HAP-1 (cell line): ENCODE measurements around the gene AK5.

Experiments used
- DNase-seq, 2 experiments: peaks; one replicate each; pipeline ENCODE4 v3.0.0-alpha.2; 2016 to 2020; ENCODE audit warnings: low spot score in 2 of 2
- H3K27me3 ChIP-seq: fragments of 250-450 bp; sonication (Bioruptor Pico); 2 replicates; pipeline ENCODE4 v1.5.1; 2020; ENCODE audit warnings: low read depth, mild to moderate bottlenecking, moderate library complexity
- H3K36me3 ChIP-seq: fragments of 250-450 bp; sonication (Bioruptor Pico); replicated peaks from 2 replicates; pipeline ENCODE4 v1.5.1; 2020; ENCODE audit warnings: mild to moderate bottlenecking
- H3K4me1 ChIP-seq: fragments of 250-450 bp; sonication (Bioruptor Pico); 2 replicates; pipeline ENCODE4 v1.5.1; 2020; ENCODE audit warnings: mild to moderate bottlenecking
- H3K4me3 ChIP-seq: fragments of 250-450 bp; sonication (Bioruptor Pico); 2 replicates; pipeline ENCODE4 v1.5.1; 2020; ENCODE audit warnings: mild to moderate bottlenecking, moderate library complexity
- H3K9me3 ChIP-seq: fragments of 250-450 bp; sonication (Bioruptor Pico); 2 replicates; pipeline ENCODE4 v1.5.1; 2020; ENCODE audit warnings: mild to moderate bottlenecking, moderate library complexity
- in situ Hi-C: fragments of 300-500 bp; cut with MboI; formaldehyde crosslinking; loops from 3 replicates; pipeline ENCODE4 v1.14.3; 2020; ENCODE audit warnings: low sequenced_read_pairs, inconsistent platforms, mixed read lengths

Gene AK5

GRCh38 chr1:77589231-77589630 lies 307.4 kb downstream of the AK5 start:
- Histone ChIP-seq H3K4me1 (peaks cover 11% of the 10 kb centered on the region), H3K4me3 (no peak overlapping the region), H3K27me3 (no peaks in the 10 kb centered on the region), H3K36me3 (no peaks in the 10 kb centered on the region; the same call in 1 of the 2 replicates), H3K9me3 (no peaks in the 10 kb centered on the region)
- in situ Hi-C loops = no loop called here
- no peak for DNase-seq

- in situ Hi-C loops = no loop called here
- H3K9me3 ChIP-seq = no peaks in the 10 kb centered on the region
- H3K4me1 ChIP-seq = peaks cover 11% of the 10 kb centered on the region
- H3K27me3 ChIP-seq = no peaks in the 10 kb centered on the region
- no peak for DNase-seq
- H3K4me3 ChIP-seq = no peak overlapping the region
- no peaks in the 10 kb centered on the region; the same call in 1 of the 2 replicates for H3K36me3 ChIP-seq
These were observed 308.8 kb downstream of the AK5 start for GRCh38 chr1:77590651-77591050.

GRCh38 chr1:77592906-77593305 lies 311.1 kb downstream of the AK5 start:
- H3K4me1 ChIP-seq = peaks cover 11% of the 10 kb centered on the region
- DNase-seq = no peak
- peaks cover 5% of the 10 kb centered on the region; the same call in 1 of the 2 replicates for H3K36me3 ChIP-seq
- no peaks in the 10 kb centered on the region for H3K27me3 ChIP-seq
- in situ Hi-C loops = no loop called here
- no peak overlapping the region for H3K4me3 ChIP-seq
- H3K9me3 ChIP-seq = no peaks in the 10 kb centered on the region

- Histone ChIP-seq H3K4me3 (no peak overlapping the region), H3K36me3 (peaks cover 5% of the 10 kb centered on the region; the same call in 1 of the 2 replicates), H3K4me1 (peaks cover 11% of the 10 kb centered on the region), H3K27me3 (no peaks in the 10 kb centered on the region), H3K9me3 (no peaks in the 10 kb centered on the region)
- in situ Hi-C loops = no loop called here
- no peak for DNase-seq
These were observed 312.7 kb downstream of the AK5 start for GRCh38 chr1:77594366-77595112.

- Histone ChIP-seq H3K4me3 (no peak overlapping the region), H3K27me3 (no peaks in the 10 kb centered on the region), H3K36me3 (peaks cover 5% of the 10 kb centered on the region; the same call in 1 of the 2 replicates), H3K9me3 (no peaks in the 10 kb centered on the region), H3K4me1 (no peaks in the 10 kb centered on the region)
- in situ Hi-C loops = no loop called here
- DNase-seq = no peak
These were observed 315.5 kb downstream of the AK5 start for GRCh38 chr1:77597310-77597709.

- H3K27me3 ChIP-seq = no peaks in the 10 kb centered on the region
- in situ Hi-C loops = no loop called here
- H3K4me1 ChIP-seq = no peaks in the 10 kb centered on the region
- no peaks in the 10 kb centered on the region for H3K9me3 ChIP-seq
- no peak for DNase-seq
- H3K36me3 ChIP-seq = no peaks in the 10 kb centered on the region; the same call in 1 of the 2 replicates
- no peak overlapping the region for H3K4me3 ChIP-seq
These were observed 323.6 kb downstream of the AK5 start for GRCh38 chr1:77605246-77606026.

GRCh38 chr1:77608893-77609292 lies 327.1 kb downstream of the AK5 start:
- Histone ChIP-seq H3K27me3 (no peaks in the 10 kb centered on the region), H3K4me3 (no peak overlapping the region), H3K36me3 (no peaks in the 10 kb centered on the region; the same call in 1 of the 2 replicates), H3K9me3 (no peaks in the 10 kb centered on the region), H3K4me1 (no peaks in the 10 kb centered on the region)
- DNase-seq = no peak
- in situ Hi-C loops = no loop called here
